T47D (cell line): ENCODE results near the gene CHD6.

Experiments used
- DNase-seq, 2 experiments: peaks; one replicate each; pipeline versions ENCODE4 v3.0.0 to v3.0.0-alpha.2; 2011 to 2012; ENCODE audit warnings: low read depth in 1 of 2, low spot score in 1 of 2
- JUND ChIP-seq: IDR thresholded peaks from 2 replicates; pipeline ENCODE4 v1.6.1; 2012; ENCODE audit warnings: low read depth
- in situ Hi-C: cut with HindIII; loops from 2 replicates; pipeline ENCODE4 v1.10.0; 2016; ENCODE audit warnings: low sequenced_read_pairs, low pct_unique_long_range_greater_than_20kb

The CHD6 gene

DNA sequence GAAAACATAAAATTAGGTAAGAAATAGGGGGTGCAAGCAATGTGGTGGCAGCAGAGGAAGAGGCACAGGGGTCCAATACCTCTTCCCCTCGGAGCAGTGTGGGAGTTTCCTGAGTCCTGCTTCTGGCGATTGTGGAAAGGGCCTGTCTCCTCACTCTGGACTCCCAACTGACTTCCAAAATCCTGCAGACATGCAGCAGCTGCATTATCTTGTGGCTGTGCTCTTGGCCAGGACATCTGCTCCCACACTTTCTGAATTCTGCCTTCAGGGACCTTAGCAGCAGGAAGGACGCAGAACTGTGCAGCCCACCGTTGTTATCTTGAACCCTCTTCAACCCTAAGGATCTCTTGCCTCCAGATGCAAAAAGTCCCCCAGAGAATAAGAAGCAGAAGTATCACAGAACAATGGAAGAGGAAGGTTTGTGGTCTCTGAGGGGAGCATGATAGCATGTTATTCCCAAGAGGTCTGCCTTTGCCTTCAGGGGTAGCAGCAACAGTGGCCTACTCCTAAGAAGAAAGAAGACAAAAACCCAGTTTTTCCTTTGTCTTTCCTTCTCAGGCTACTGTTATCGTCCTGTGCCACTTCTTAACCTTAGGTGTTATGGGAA is 149.1 kb downstream of the CHD6 start:
- no peak for DNase-seq
- TF ChIP-seq JUND = no peak
- in situ Hi-C loops = no loop called here

DNA sequence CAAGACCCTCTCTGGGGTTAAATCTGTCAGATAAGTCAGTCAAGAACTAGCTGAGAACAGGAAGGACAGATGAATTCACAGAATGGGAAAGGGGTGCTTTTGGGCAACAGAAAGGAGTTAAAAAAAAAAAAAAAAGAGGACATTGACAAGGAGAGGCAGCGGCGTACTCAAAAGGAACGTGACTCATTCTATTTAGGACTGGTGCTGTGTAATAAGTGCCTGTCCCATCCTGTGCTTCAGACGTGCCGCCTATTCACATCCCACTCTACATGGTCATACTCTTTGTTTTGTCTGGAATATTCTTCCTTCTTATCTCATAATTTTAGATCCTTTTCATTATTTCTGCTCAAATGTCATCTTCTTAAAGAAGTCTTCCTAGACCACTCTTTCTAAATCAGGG is 150.5 kb downstream of the CHD6 start:
- DNase-seq = no peak
- TF ChIP-seq JUND = no peak
- in situ Hi-C loops = no loop called here

DNA sequence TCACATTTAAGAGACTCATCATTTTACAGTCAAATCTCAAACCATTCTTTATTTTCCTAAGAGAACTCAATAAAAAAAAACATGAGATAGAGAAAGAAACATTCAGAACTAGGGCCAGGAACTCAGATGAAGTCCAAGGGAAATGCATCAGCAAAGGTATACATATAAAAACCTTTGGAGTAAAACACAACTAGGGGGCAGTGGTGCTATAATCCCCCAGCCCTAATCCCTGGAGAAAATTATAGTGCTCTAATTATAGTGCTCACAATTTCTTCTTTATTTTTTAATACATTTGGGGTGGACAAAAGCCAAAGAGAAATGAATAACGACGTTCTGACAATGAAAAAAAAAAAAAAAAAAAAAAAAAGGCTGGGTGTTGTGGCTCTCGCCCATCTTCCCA is 151.0 kb downstream of the CHD6 start:
- DNase-seq = no peak
- TF ChIP-seq JUND = no peak
- in situ Hi-C loops = no loop called here

DNA sequence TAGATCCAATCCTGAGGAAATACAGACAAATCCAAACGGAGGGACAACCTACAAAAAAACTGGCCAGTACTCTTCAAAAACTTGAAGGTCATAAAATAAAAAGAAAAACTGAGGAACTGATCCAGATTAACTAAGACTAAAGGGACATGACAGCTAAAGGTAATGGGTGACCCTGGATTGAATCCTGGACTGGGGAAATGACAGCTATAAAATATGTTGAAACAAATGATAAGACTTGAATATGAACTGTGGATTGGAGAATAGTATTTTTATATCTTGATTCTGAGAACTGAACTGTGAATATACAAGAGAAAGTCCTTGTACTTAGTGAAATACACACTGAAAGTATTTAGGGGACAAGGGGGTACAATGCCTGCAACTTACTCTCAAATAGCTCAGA is 154.6 kb downstream of the CHD6 start:
- TF ChIP-seq JUND = no peak
- DNase-seq = no peak
- in situ Hi-C loops = no loop called here

DNA sequence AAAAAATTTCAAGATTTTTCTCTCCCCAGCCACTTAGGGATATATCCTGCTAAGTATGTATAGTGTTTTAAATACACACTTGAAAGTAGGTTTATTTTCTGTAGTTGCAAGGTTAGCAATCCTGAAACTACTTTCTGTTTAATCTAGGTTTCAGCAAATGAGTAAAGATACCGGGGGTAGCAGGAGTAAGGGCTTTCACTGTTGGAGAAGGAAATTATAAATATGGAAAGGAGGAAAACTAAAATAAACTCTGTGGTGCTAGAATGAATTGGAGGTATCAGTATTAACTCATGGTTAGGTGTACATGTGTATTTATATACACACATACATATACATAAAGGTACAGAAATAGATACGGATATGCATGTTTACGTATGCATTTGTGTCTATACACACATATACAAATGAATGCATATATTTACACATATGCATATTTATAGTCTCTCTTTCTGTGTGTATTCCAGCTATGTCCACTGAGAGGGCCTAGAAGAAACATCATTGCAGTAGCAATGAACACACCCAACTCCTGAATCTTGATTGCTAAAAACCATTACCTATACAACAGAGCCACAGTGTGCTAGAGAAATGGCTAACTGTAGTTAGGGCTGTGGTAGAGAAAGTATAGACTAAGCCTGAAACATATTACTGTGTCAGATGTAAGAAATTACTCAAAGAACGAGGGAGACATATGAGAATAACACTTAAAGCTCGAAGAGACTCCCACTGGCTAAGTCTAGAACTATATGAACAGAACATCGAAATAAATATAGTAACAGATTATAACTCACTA is 155.6 kb downstream of the CHD6 start:
- DNase-seq = no peak
- in situ Hi-C loops = no loop called here
- TF ChIP-seq JUND = no peak

DNA sequence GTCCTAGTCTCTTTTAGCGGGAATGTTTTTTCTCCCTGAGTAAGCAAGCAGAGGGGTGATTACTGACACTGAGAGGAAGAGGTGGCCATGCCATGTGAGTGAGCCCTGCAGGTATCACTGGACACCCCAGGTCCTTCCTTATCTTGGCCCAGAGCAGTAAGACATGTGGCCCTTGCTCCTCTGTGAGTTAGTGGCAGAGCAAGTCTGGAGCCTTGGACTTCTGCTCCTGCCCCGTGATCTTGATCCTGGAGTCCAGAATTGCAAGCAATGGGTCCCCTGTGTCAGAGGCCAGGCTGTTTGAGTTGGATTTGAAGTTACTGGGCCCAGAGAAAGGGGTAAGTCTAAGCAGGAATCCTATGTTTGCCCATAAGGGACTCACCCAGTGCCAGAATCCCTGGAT is 159.4 kb downstream of the CHD6 start:
- TF ChIP-seq JUND = no peak
- DNase-seq = no peak
- in situ Hi-C loops = no loop called here

DNA sequence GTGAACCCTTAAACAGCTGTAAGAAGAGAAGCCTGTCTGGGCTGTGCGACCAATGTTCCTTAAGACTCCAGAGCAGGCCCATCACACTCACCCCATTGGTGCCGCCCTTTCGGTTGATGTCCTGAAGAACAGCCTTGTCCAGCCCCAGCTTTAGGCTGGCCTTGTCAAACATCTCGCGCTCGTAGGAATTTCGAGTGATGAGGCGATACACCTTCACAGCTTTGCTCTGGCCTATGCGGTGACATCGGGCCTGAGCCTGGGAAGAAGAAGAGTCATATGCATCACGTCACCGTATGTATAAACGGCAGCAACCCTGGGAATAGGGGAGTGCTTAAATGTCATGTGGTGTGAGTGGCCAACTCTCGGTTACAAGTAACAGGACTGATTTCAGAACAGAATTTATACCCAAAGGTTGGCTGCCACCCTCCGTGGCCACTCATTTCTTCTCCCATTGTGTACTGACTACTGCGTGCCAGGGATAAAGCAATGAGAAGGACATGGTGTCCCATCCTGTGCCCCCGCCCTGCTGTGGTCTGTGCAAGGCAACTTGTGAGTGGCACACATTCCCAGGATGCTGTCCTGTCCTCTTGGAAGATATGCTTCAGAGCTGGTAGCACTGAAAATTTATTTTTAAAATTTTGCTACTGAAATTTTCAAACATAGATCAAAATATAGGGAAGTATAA is 160.9 kb downstream of the CHD6 start:
- DNase-seq = no peak
- in situ Hi-C loops = no loop called here
- TF ChIP-seq JUND = no peak

DNA sequence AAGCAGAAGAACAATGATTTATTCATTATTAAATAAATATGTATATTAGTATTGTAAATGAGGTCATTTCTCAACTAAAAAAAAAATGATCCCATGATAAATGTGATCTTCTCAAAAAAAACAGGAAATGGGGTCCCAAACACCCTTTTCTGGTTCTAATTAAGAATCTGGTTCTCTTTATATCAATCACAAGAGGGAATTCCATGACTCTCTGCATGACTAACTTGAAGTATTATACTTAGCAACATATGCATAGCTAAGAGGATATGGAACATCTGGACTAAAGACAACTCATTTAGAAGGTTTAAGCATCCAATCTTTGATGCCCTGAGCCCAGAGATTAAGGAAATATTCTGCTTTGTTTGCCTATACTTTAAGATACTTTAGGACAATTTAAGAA is 161.8 kb downstream of the CHD6 start:
- no peak for TF ChIP-seq JUND
- DNase-seq = no peak
- in situ Hi-C loops = no loop called here

DNA sequence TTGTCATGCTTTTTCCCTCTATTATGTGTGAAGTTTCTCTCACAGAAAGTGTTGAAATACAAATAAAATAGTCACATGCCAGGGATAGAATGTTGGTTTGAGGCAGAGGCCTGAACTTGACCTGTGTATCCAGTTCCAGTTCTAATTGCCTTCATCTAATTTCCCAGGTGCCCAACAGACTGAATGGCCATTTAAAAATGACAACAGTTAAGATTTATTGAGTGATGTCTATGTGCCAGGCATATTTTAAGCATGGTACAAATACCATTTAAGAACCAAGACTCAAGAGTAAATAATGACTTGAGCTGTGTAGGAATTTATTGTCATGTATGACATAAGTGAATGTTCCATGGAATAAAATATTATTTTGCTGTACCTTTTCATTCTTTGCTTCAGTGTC is 163.9 kb downstream of the CHD6 start:
- DNase-seq = peak in 1 of 2 experiments; percentile 13
- in situ Hi-C loops = no loop called here
- TF ChIP-seq JUND = no peak

DNA sequence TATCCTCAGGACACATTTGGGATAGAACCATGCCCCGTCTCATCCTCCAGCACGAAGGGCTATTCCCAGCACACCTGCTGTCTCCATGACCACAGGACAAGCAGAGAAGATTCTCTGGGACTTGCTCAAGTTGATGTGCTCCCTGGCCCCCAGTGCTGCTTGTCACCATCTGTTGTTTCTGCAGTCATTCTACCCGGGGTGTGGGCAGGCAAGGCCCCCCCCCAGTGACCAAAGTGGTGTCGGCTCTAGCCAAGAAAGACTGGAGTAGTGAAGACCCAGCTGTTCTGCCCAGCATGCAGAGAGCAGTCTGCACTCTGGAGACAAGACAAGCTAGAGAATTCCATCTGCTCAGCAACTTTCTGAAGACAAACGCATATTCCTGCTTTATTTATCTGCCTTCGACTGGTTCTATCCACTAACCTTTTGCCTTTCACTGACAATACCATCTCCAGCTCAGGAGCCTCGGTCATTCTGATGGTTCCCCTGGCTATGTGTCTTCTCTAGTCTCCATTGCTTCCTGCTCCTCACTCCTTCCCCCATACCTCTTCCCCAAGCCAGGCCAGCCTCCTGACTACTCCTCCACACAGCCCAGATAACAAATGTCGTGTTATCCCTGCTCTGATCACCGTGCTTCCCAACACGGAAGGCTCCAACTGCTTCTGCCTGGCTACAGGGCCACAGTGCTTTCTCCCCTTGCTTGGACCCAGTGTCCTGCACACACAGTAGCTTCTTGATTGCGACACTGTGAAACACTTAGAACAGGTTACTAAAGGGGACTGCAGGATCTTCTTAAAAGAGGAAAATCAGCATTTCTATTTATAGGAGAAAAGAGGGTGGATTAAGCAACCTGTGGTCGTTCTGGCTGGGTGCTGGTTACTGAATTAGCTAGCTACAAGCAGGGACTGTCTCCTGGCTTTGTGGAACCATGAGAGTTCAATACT is 164.9 kb downstream of the CHD6 start:
- in situ Hi-C loops = no loop called here
- TF ChIP-seq JUND = no peak
- DNase-seq = no peak

DNA sequence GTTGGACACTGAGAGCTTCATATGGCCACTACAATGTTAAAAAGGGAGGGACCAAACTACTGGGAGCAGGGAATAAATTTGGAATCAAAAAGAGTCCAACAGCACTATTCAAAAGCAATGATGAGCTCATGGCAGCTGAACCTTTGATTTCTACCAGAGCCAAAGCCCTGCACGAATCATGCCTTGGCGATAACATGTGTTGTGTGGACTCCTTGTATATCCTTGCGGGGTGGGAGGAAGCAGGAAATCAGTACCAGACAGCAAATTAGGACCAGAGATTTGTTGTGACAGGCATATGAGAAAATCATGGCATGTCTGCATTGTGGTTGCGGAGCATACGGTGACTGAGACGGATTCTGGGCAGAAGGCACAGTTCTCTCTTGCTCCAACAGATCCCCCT is 166.0 kb downstream of the CHD6 start:
- TF ChIP-seq JUND = no peak
- in situ Hi-C loops = no loop called here
- DNase-seq = no peak

DNA sequence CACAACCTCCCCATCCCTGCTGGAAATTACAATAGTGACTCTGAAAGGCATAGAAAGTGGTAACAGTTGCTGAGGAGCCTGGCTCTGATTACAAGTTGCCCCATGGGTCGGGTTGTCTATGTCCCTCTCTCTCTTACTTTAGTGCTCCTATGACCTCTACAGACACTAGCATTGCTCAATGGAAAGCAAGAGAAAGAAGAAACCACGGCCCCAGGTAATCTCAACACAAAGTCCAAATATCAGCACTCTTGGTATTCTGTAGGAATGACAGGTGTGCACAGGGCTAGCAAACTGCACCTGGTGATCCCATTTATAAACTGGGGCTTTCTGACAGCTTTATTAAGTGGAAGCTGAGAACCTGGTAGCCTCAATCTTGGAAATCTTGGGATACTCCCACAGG is 171.2 kb downstream of the CHD6 start:
- in situ Hi-C loops = no loop called here
- DNase-seq = no peak
- TF ChIP-seq JUND = no peak
